ENCODE results near the gene NDUFS5. TPM values are rescaled to one million over a fixed set of nuclear protein-coding genes. Genes with fewer than 3 reads are reported as not detected.
A peak's percentile ranks its signal among the peaks of the same experiment; 100 is the strongest.
"Not testable (repeated sequence)": the region's sequence is repeated elsewhere in the genome, so short reads cannot be mapped to it uniquely, and the experiment has no call there.

The NDUFS5 gene
- total RNA-seq, 6 experiments from 2014 or later, result 86.2 to 352 (median 90.0) TPM

GRCh38 chr1:39061951-39062350 is 35.8 kb downstream of the NDUFS5 start:
- TF ChIP-seq, protein P1, sequence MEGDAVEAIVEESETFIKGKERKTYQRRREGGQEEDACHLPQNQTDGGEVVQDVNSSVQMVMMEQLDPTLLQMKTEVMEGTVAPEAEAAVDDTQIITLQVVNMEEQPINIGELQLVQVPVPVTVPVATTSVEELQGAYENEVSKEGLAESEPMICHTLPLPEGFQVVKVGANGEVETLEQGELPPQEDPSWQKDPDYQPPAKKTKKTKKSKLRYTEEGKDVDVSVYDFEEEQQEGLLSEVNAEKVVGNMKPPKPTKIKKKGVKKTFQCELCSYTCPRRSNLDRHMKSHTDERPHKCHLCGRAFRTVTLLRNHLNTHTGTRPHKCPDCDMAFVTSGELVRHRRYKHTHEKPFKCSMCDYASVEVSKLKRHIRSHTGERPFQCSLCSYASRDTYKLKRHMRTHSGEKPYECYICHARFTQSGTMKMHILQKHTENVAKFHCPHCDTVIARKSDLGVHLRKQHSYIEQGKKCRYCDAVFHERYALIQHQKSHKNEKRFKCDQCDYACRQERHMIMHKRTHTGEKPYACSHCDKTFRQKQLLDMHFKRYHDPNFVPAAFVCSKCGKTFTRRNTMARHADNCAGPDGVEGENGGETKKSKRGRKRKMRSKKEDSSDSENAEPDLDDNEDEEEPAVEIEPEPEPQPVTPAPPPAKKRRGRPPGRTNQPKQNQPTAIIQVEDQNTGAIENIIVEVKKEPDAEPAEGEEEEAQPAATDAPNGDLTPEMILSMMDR (IDR thresholded peaks at IDR 0.05), result no peak
- TF ChIP-seq POLR2A (IDR thresholded peaks at IDR 0.05), result no peak
- Histone ChIP-seq H3K36me3 (no peaks in the 10 kb centered on the region), H3K27me3 (no peaks in the 10 kb centered on the region), H3K9me3 (no peaks in the 10 kb centered on the region), H3K4me3 (no peak overlapping the region), H3K4me1 (no peaks in the 10 kb centered on the region), H3K27ac (no peak overlapping the region)
- intact Hi-C loops (cut with DNase I), result no loop called here
- DNase-seq (no peak), ATAC-seq (no peak)
- 93% methylated on average over 4 of the region's 4 CpGs for WGBS (ENCODE audit: insufficient coverage, low coverage, low lambda C conversion rate, missing lambda C conversion rate)

DNA sequence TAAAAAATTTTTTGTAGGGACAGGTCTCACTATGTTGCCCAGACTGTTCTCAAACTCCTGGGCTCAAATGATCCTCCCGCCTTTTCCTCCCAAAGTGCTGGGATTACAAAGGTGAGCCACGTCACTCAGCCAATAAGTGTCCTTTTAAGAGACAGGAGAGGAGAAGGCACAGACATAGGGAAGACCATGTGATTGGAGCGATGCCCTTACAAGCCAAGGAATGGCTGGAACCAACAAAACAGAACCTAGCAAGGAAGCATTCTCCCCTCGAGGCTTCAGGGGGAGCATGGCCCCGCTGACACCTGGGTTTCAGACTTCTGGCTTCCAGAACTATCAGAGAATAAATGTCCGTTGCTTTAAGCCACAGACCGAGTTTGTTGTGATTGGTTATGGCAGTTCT is 37.0 kb downstream of the NDUFS5 start:
- 73% methylated on average over 7 of the region's 7 CpGs for WGBS (ENCODE audit: insufficient coverage, low coverage, low lambda C conversion rate, missing lambda C conversion rate)
- Histone ChIP-seq H3K4me1 (no peaks in the 10 kb centered on the region), H3K36me3 (no peaks in the 10 kb centered on the region), H3K27me3 (no peaks in the 10 kb centered on the region), H3K9me3 (no peaks in the 10 kb centered on the region), H3K27ac (peak overlapping the region in 2 of 3 donors; percentile 8 to 51), H3K4me3 (no peak overlapping the region)
- no peak for TF ChIP-seq POLR2A (IDR thresholded peaks at IDR 0.05)
- DNase-seq, result peak in 1 of 3 donors; percentile 2
- ATAC-seq, result no peak
- intact Hi-C loops (cut with DNase I), result no loop called here

DNA sequence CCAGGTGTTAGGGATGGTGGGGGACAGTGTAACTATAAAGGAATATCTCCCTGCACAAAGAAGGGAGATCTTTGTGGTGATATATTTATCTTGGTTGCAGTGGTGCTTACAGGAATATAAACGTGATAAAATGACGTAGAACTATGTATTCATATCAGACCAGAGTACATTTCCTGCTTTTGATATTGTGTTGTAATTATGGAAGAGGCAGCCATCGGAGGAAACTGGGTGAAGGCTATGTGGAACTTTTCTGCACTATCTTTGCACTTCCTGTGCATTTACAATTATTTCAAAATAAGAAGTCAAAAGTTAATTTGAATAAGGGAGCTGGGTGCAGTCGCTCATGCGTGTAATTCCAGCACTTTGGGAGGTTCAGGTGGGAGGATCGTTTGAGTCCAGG is 37.6 kb downstream of the NDUFS5 start:
- DNase-seq (peak in 1 of 3 donors; percentile 3), ATAC-seq (peak; percentile 52 to 87 (median 70))
- Histone ChIP-seq H3K4me3 (no peak overlapping the region), H3K27ac (peak overlapping the region in 2 of 3 donors; percentile 8 to 51), H3K4me1 (no peaks in the 10 kb centered on the region), H3K9me3 (no peaks in the 10 kb centered on the region), H3K36me3 (no peaks in the 10 kb centered on the region), H3K27me3 (no peaks in the 10 kb centered on the region)
- intact Hi-C loops (cut with DNase I), result no loop called here
- 52% methylated on average over 6 of the region's 6 CpGs for WGBS (ENCODE audit: insufficient coverage, low coverage, low lambda C conversion rate, missing lambda C conversion rate)
- TF ChIP-seq, protein P1 (IDR thresholded peaks at IDR 0.05), result no peak
- no peak for TF ChIP-seq POLR2A (IDR thresholded peaks at IDR 0.05)

DNA sequence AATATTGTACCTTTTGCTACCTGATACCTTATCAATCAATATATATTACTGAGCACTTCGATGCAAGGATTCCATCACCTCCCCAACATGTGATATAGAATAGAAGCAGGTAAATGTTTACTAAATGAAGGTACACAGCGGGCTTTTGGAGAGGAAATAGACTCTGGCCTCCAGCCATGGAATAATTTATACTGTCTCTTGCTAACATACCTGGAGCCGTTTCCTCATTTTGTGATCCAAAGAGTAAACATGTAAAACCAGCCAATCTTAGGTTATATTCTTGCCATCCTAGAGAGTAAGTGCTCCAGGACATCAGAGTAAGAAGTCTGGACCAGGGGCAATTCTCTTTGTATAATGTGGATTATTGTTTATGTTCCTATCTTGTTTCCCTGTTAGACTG is 39.4 kb downstream of the NDUFS5 start:
- no peak for DNase-seq
- Histone ChIP-seq H3K27me3 (no peaks in the 10 kb centered on the region), H3K27ac (no peak overlapping the region), H3K9me3 (no peaks in the 10 kb centered on the region), H3K36me3 (no peaks in the 10 kb centered on the region), H3K4me3 (no peak overlapping the region), H3K4me1 (no peaks in the 10 kb centered on the region)
- intact Hi-C loops (cut with DNase I), result no loop called here
- ATAC-seq, result no peak
- WGBS (ENCODE audit: insufficient coverage, low coverage, low lambda C conversion rate, missing lambda C conversion rate), result 54% methylated on average over 3 of the region's 3 CpGs
- TF ChIP-seq POLR2A (IDR thresholded peaks at IDR 0.05), result no peak
- TF ChIP-seq, protein P1 (IDR thresholded peaks at IDR 0.05), result no peak

- H3K36me3 ChIP-seq; H3K4me1 ChIP-seq; H3K27me3 ChIP-seq; H3K9me3 ChIP-seq; H3K4me3 ChIP-seq; intact Hi-C loops (cut with DNase I); H3K27ac ChIP-seq; ATAC-seq: not testable (repeated sequence)
- DNase-seq, result peak in 1 of 3 donors; percentile 4
- 98% methylated on average over 6 of the region's 7 CpGs for WGBS (ENCODE audit: insufficient coverage, low coverage, low lambda C conversion rate, missing lambda C conversion rate)
These were observed 42.1 kb downstream of the NDUFS5 start for GRCh38 chr1:39068227-39068626.

DNA sequence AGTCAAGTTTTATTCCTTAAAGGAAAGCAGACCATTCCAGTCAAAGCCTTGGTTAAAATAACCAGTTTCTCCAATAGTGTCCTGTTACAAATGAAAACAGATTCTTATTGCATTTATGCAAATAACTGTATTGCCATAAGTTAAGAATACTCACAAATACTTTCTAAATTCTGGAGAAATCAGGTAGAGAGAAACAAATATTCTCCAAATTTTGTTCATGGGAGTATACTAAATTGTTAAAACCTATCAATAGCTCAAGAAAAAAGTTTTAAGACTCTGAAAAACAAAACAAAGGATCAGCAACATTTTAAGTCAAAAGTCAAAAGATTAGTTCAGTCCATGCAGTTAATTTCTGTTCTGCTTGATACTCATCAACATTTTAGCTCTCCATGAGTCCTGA is 45.4 kb downstream of the NDUFS5 start:
- H3K27ac ChIP-seq; H3K4me3 ChIP-seq; H3K36me3 ChIP-seq; H3K9me3 ChIP-seq; H3K27me3 ChIP-seq; DNase-seq; H3K4me1 ChIP-seq; intact Hi-C loops (cut with DNase I); ATAC-seq: not testable (repeated sequence)
